DOHH2 (cell line): ENCODE data around the gene RHBDL3.

Source experiments
- H3F3A ChIP-seq: fragments of 200-600 bp; sonication (generic), shearing (Covaris generic); 2 replicates; pipeline ENCODE4 v1.6.0; 2016; ENCODE audit warnings: antibody characterized with exemption, mild to moderate bottlenecking; ENCODE audit not compliant: control insufficient read depth, insufficient read depth
- H3K27ac ChIP-seq: fragments of 200-600 bp; sonication (generic); 2 replicates; pipeline ENCODE4 v1.5.1; 2014; ENCODE audit warnings: low read depth, mild to moderate bottlenecking, low read length, moderate library complexity
- H3K27me3 ChIP-seq: fragments of 200-600 bp; sonication (generic); 2 replicates; pipeline ENCODE4 v1.6.1; 2014; ENCODE audit warnings: mild to moderate bottlenecking, low read length, mixed read lengths; ENCODE audit not compliant: control insufficient read depth
- H3K36me3 ChIP-seq: fragments of 200-600 bp; sonication (generic); 2 replicates; pipeline ENCODE4 v1.6.1; 2014; ENCODE audit warnings: mild to moderate bottlenecking, low read length, moderate library complexity, mixed read lengths; ENCODE audit not compliant: control insufficient read depth
- H3K4me1 ChIP-seq: fragments of 200-600 bp; sonication (generic); 2 replicates; pipeline ENCODE4 v1.6.1; 2014; ENCODE audit warnings: mild to moderate bottlenecking, low read length, mixed read lengths; ENCODE audit not compliant: control insufficient read depth
- H3K4me2 ChIP-seq: fragments of 200-600 bp; sonication (generic); 2 replicates; pipeline ENCODE4 v1.6.0; 2014; ENCODE audit warnings: mild to moderate bottlenecking, low read length, moderate library complexity
- H3K4me3 ChIP-seq: fragments of 200-600 bp; sonication (generic); 2 replicates; pipeline ENCODE4 v1.5.1; 2014; ENCODE audit warnings: mild to moderate bottlenecking, low read length, mixed read lengths
- H3K79me2 ChIP-seq: fragments of 200-600 bp; sonication (generic); 2 replicates; pipeline ENCODE4 v1.6.1; 2014; ENCODE audit warnings: mild to moderate bottlenecking, low read length, mixed read lengths; ENCODE audit not compliant: control insufficient read depth
- H3K9me2 ChIP-seq: fragments of 200-600 bp; sonication (generic); replicated peaks from 2 replicates; pipeline ENCODE4 v1.6.1; 2014; ENCODE audit warnings: mild to moderate bottlenecking, low read length, mixed read lengths; ENCODE audit not compliant: control insufficient read depth
- H3K9me3 ChIP-seq: fragments of 200-600 bp; sonication (generic); 2 replicates; pipeline ENCODE4 v1.6.1; 2014; ENCODE audit warnings: antibody characterized with exemption, low read length, mixed read lengths; ENCODE audit not compliant: control insufficient read depth, insufficient read depth
- H4K20me1 ChIP-seq: fragments of 200-600 bp; sonication (generic); 2 replicates; pipeline ENCODE4 v1.6.0; 2014; ENCODE audit warnings: low read depth, mild to moderate bottlenecking, antibody characterized with exemption, low read length, moderate library complexity; ENCODE audit not compliant: control insufficient read depth, insufficient read depth
- CTCF ChIP-seq: fragments of 200-600 bp; sonication (generic); IDR thresholded peaks from one replicate; pipeline ENCODE4 v1.5.1; 2014; ENCODE audit warnings: antibody characterized with exemption, mild to moderate bottlenecking, low read depth, low read length; ENCODE audit not compliant: poor library complexity, severe bottlenecking
- EZH2phosphoT487 ChIP-seq: fragments of 200-600 bp; sonication (generic); IDR thresholded peaks from 2 replicates; pipeline ENCODE4 v1.6.1; 2017; ENCODE audit warnings: borderline replicate concordance, mild to moderate bottlenecking, antibody characterized with exemption, low read length, moderate library complexity, mixed read lengths

RHBDL3 gene, protein sequence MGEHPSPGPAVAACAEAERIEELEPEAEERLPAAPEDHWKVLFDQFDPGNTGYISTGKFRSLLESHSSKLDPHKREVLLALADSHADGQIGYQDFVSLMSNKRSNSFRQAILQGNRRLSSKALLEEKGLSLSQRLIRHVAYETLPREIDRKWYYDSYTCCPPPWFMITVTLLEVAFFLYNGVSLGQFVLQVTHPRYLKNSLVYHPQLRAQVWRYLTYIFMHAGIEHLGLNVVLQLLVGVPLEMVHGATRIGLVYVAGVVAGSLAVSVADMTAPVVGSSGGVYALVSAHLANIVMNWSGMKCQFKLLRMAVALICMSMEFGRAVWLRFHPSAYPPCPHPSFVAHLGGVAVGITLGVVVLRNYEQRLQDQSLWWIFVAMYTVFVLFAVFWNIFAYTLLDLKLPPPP

DNA sequence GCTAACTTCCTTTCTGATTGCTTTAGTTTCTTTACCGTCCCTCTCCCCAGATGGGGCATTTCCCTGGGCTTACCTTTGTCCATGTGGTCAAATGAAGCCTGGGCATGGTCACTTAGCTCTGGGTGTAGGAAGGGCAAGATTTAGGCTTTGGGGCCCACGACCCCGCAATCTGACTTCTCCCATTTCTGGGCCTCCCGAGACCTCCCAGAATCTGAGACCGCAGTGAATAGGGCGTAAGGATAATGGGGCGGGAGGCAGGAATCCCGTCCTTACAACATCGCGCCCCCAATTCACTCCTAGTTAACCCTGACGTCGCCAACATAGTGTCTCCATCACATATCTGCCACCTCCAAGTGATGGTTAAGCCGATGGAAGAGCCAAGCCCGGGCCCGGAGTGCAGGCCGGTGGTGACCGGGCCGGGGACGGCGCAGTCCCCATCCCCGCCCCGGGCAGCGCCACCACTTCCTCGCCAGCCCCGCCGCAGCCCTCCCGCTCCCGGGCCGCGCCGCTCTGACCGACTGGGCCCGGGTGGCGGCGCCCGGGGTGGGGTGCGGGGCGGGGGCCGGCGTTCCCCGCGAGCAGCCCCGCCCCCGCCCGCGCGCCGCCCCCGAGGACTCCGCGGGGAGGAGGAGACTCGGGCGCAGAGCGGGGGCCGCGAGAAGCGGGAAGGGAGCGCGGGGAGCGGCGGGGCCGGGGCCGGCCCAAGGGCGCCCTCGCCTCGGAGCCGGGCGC, at the start of gene RHBDL3:
RHBDL3 (plus strand) TSS at position 641 of the 732 bp plus-strand sequence. CDS start 358 bp downstream, outside the sequence.
- H3K9me2 ChIP-seq, result no peaks in the 10 kb centered on the region
- no peaks in the 10 kb centered on the region for H3K36me3 ChIP-seq
- H3F3A ChIP-seq, result peaks cover 7% of the 10 kb centered on the region; the same call in 1 of the 2 replicates
- no peaks in the 10 kb centered on the region for H3K9me3 ChIP-seq
- H4K20me1 ChIP-seq, result no peaks in the 10 kb centered on the region
- H3K4me2 ChIP-seq, result peak within 1 kb of the TSS; percentile 73
- TF ChIP-seq EZH2phosphoT487 (peak; percentile 64; the same call in 1 of the 2 replicates), CTCF (no peak)
- no peaks in the 10 kb centered on the region for H3K79me2 ChIP-seq
- H3K4me1 ChIP-seq, result peaks cover 24% of the 10 kb centered on the region
- peak within 1 kb of the TSS; percentile 75 for H3K4me3 ChIP-seq
- H3K27me3 ChIP-seq, result peaks cover 83% of the 10 kb centered on the region
- no peak within 1 kb of the TSS for H3K27ac ChIP-seq

GRCh38 chr17:32222621-32223020, 43.0 kb upstream of the RHBDL3 start:
- H3K79me2 ChIP-seq, result no peaks in the 10 kb centered on the region
- no peaks in the 10 kb centered on the region for H3K27me3 ChIP-seq
- no peak overlapping the region for H3K27ac ChIP-seq
- no peaks in the 10 kb centered on the region for H4K20me1 ChIP-seq
- H3K9me2 ChIP-seq, result no peaks in the 10 kb centered on the region
- no peak for TF ChIP-seq EZH2phosphoT487
- no peak for TF ChIP-seq CTCF
- H3K4me1 ChIP-seq, result peaks cover 5% of the 10 kb centered on the region; the same call in 1 of the 2 replicates
- H3K4me3 ChIP-seq, result no peak overlapping the region
- H3F3A ChIP-seq, result no peaks in the 10 kb centered on the region
- no peaks in the 10 kb centered on the region for H3K9me3 ChIP-seq
- no peak overlapping the region for H3K4me2 ChIP-seq
- no peaks in the 10 kb centered on the region for H3K36me3 ChIP-seq

GRCh38 chr17:32223703-32224102, 41.9 kb upstream of the RHBDL3 start:
- H3K27ac ChIP-seq, result no peak overlapping the region
- H3K9me2 ChIP-seq, result no peaks in the 10 kb centered on the region
- H3K4me3 ChIP-seq, result no peak overlapping the region
- peaks cover 5% of the 10 kb centered on the region; the same call in 1 of the 2 replicates for H3K4me1 ChIP-seq
- H3K79me2 ChIP-seq, result no peaks in the 10 kb centered on the region
- no peaks in the 10 kb centered on the region for H3K9me3 ChIP-seq
- H3K36me3 ChIP-seq, result no peaks in the 10 kb centered on the region
- no peaks in the 10 kb centered on the region for H3K27me3 ChIP-seq
- no peaks in the 10 kb centered on the region for H4K20me1 ChIP-seq
- H3F3A ChIP-seq, result no peaks in the 10 kb centered on the region
- TF ChIP-seq EZH2phosphoT487 (no peak), CTCF (no peak)
- H3K4me2 ChIP-seq, result no peak overlapping the region
